K562 (cell line): Measurements from ENCODE around the gene OPRD1. TPM values are rescaled to one million over a fixed set of nuclear protein-coding genes. Genes with fewer than 3 reads are reported as not detected.
A peak's percentile ranks its signal among the peaks of the same experiment; 100 is the strongest.

Experiments used
- ATAC-seq: fragments of 200-7000 bp; cut with Tn5 transposase; 3 replicates; pipeline ENCODE4 v1.9.1; 2020; ENCODE audit warnings: moderate library complexity
- BruUV-seq: library from RNA; stranded (reverse); fragments of 400-500 nt; replicated peaks from 2 replicates; lab custom pipeline; 2021; lab: Mats Ljungman, UMichigan
- CTCF ChIA-PET: fragments of 300-600 bp; formaldehyde crosslinking; extraction: SDS; loops from one replicate; lab custom pipeline; 2021; ENCODE audit warnings: low intra/inter-chr PET ratio; lab: Yijun Ruan, JAX
- POLR2A ChIA-PET: fragments of 300-600, 350-650 bp; sonication (Branson Sonifier 250); formaldehyde crosslinking; extraction: SDS; loops from one replicate; lab custom pipeline; 2021; ENCODE audit warnings: antibody characterized with exemption, inconsistent platforms; lab: Yijun Ruan, JAX
- DNase-seq, 4 experiments: peaks; one replicate each; pipeline versions ENCODE4 v3.0.0 to v3.0.0-alpha.2; 2011 to 2018; ENCODE audit warnings: low spot score in 3 of 4, mixed read lengths in 3 of 4; ENCODE audit errors: extremely low read depth in 1 of 4
- FAIRE-seq: peaks from 2 replicates; lab custom pipeline; 2011; peaks lifted over from hg19 to GRCh38; lab: Jason Lieb, UNC
- H2AFZ ChIP-seq: 2 replicates; pipeline ENCODE4 v1.6.0; 2011; ENCODE audit warnings: low read depth, low read length, control low read depth, inconsistent platforms
- H3K27ac ChIP-seq: fragments of 200-600 bp; 3 replicates; pipeline ENCODE4 v1.8.0; 2011; ENCODE audit warnings: low read depth, mild to moderate bottlenecking, control low read depth, inconsistent platforms, low read length, moderate library complexity, mixed read lengths; ENCODE audit errors: extremely low read depth
- H3K27me3 ChIP-seq, 2 experiments: fragments of 300-600 bp in 1 of 2; 2 replicates in 1 of 2; 3 replicates in 1 of 2; pipeline versions ENCODE4 v1.6.0 to v1.8.0; 2011; ENCODE audit warnings: inconsistent platforms in 2 of 2, low read length in 2 of 2, mild to moderate bottlenecking in 1 of 2, mixed read lengths in 1 of 2, moderate library complexity in 1 of 2; ENCODE audit not compliant: control insufficient read depth in 2 of 2, insufficient read depth in 2 of 2
- H3K36me3 ChIP-seq: fragments of 300-600 bp; 3 replicates; pipeline ENCODE4 v1.8.0; 2011; ENCODE audit warnings: mild to moderate bottlenecking, low read length, inconsistent platforms; ENCODE audit not compliant: control insufficient read depth, insufficient read depth
- H3K4me1 ChIP-seq, 2 experiments: fragments of 200-600 bp in 1 of 2; replicated peaks in 1 of 2; 2 replicates in 1 of 2; 3 replicates in 1 of 2; pipeline versions ENCODE4 v1.5.1 to v1.8.0; 2011; ENCODE audit warnings: inconsistent platforms in 2 of 2, low read length in 2 of 2, mild to moderate bottlenecking in 1 of 2, mixed read lengths in 1 of 2, moderate library complexity in 1 of 2; ENCODE audit not compliant: control insufficient read depth in 2 of 2, insufficient read depth in 2 of 2
- H3K4me2 ChIP-seq: 2 replicates; pipeline ENCODE4 v1.6.1; 2011; ENCODE audit warnings: low read length, control low read depth, inconsistent platforms, mixed read lengths; ENCODE audit not compliant: insufficient read depth
- H3K4me3 ChIP-seq: fragments of 200-600 bp; sonication (generic), shearing (Covaris generic); 2 replicates; pipeline ENCODE4 v1.5.1; 2016; ENCODE audit warnings: control low read depth, inconsistent platforms
- H3K79me2 ChIP-seq: fragments of 200-600 bp; 3 replicates; pipeline ENCODE4 v1.8.0; 2011; ENCODE audit warnings: low read length, inconsistent platforms; ENCODE audit not compliant: control insufficient read depth, insufficient read depth
- H3K9ac ChIP-seq, 2 experiments: 2 replicates each; pipeline versions ENCODE4 v1.6.0 to v1.6.1; 2011; ENCODE audit warnings: low read depth in 2 of 2, low read length in 2 of 2, control low read depth in 1 of 2, inconsistent platforms in 1 of 2, mild to moderate bottlenecking in 1 of 2, mixed read lengths in 1 of 2; ENCODE audit not compliant: insufficient read depth in 1 of 2
- H3K9me1 ChIP-seq: one replicate; pipeline ENCODE4 v1.6.0; 2011; ENCODE audit warnings: inconsistent platforms, mild to moderate bottlenecking, low read length, moderate library complexity; ENCODE audit not compliant: control insufficient read depth, insufficient read depth
- H3K9me3 ChIP-seq: replicated peaks from 2 replicates; pipeline ENCODE4 v1.5.1; 2011; ENCODE audit warnings: low read depth, low read length, inconsistent platforms; ENCODE audit not compliant: control insufficient read depth, insufficient read depth
- H4K20me1 ChIP-seq: replicated peaks from 2 replicates; pipeline ENCODE4 v1.6.1; 2011; ENCODE audit warnings: low read length, inconsistent platforms, mixed read lengths; ENCODE audit not compliant: control insufficient read depth, insufficient read depth
- C11orf30 ChIP-seq: fragments of 450-650 bp; IDR thresholded peaks from 2 replicates; pipeline ENCODE4 v1.6.1; 2016; ENCODE audit warnings: low read depth, mild to moderate bottlenecking
- CHD4 ChIP-seq: fragments of 200-600 bp; sonication (generic); IDR thresholded peaks from 3 replicates; pipeline ENCODE4 v1.6.1; 2012; ENCODE audit warnings: low read depth, mild to moderate bottlenecking, mixed read lengths, low read length, inconsistent platforms; ENCODE audit not compliant: insufficient read depth, insufficient replicate concordance, poor library complexity, severe bottlenecking
- CREB5 ChIP-seq: fragments of 250-450 bp; sonication (Bioruptor Pico); IDR thresholded peaks from 2 replicates; pipeline ENCODE4 v1.5.0; 2020; ENCODE audit warnings: mild to moderate bottlenecking
- DMBX1 ChIP-seq: fragments of 250-450 bp; sonication (Bioruptor Pico); IDR thresholded peaks from 2 replicates; pipeline ENCODE4 v1.8.0; 2022; ENCODE audit warnings: inconsistent platforms, mild to moderate bottlenecking, moderate library complexity, borderline replicate concordance
- HIVEP1 ChIP-seq: fragments of 250-450 bp; sonication (Bioruptor Pico); IDR thresholded peaks from 2 replicates; pipeline ENCODE4 v1.4.0; 2020; ENCODE audit warnings: mild to moderate bottlenecking
- HNRNPL ChIP-seq: fragments of 200-400 bp; formaldehyde crosslinking; IDR thresholded peaks from 2 replicates; pipeline ENCODE4 v1.6.1; 2017; ENCODE audit warnings: low read depth, mild to moderate bottlenecking, low read length
- KLF10 ChIP-seq: fragments of 250-450 bp; sonication (Bioruptor Pico); IDR thresholded peaks from 2 replicates; pipeline ENCODE4 v1.6.1; 2021; ENCODE audit warnings: matching md5 sums
- PTTG1 ChIP-seq: fragments of 450-650 bp; IDR thresholded peaks from 2 replicates; pipeline ENCODE4 v1.6.1; 2016; ENCODE audit warnings: low read depth, mild to moderate bottlenecking, missing genetic modification characterization, missing compliant biosample characterization
- SMAD1 ChIP-seq: fragments of 150-350 bp; IDR thresholded peaks from 2 replicates; pipeline ENCODE4 v1.6.1; 2014; ENCODE audit warnings: low read length, low read depth; ENCODE audit not compliant: partially characterized antibody
- TAF7 ChIP-seq: fragments of 450-650 bp; IDR thresholded peaks from 2 replicates; pipeline ENCODE4 v1.6.1; 2016; ENCODE audit warnings: missing genetic modification characterization, missing compliant biosample characterization
- TRIM28 ChIP-seq: fragments of 450-650 bp; IDR thresholded peaks from 2 replicates; pipeline ENCODE4 v1.6.1; 2017
- ZBTB9 ChIP-seq: fragments of 450-650 bp; formaldehyde crosslinking; IDR thresholded peaks from 2 replicates; pipeline ENCODE4 v1.4.0; 2020; ENCODE audit warnings: mild to moderate bottlenecking, moderate library complexity
- ZFP1 ChIP-seq: fragments of 450-650 bp; formaldehyde crosslinking; IDR thresholded peaks from 2 replicates; pipeline ENCODE4 v1.4.0; 2020; ENCODE audit warnings: mild to moderate bottlenecking, mixed read lengths
- ZNF165 ChIP-seq: fragments of 250-450 bp; sonication (Bioruptor Pico); IDR thresholded peaks from 2 replicates; pipeline ENCODE4 v1.4.0; 2020; ENCODE audit warnings: borderline replicate concordance
- ZNF24 ChIP-seq: fragments of 450-650 bp; IDR thresholded peaks from 2 replicates; pipeline ENCODE4 v1.6.1; 2016
- ZNF316 ChIP-seq: fragments of 450-650 bp; IDR thresholded peaks from 2 replicates; pipeline ENCODE4 v1.6.1; 2016
- ZNF445 ChIP-seq: fragments of 250-450 bp; sonication (Bioruptor Pico); IDR thresholded peaks from 2 replicates; pipeline ENCODE4 v1.4.0; 2020; ENCODE audit warnings: low read depth, mild to moderate bottlenecking, moderate library complexity
- ZNF449 ChIP-seq: fragments of 250-450 bp; sonication (Bioruptor Pico); IDR thresholded peaks from 2 replicates; pipeline ENCODE4 v1.8.0; 2022; ENCODE audit warnings: moderate library complexity, mild to moderate bottlenecking, inconsistent platforms
- ZNF707 ChIP-seq: fragments of 250-450 bp; sonication (Bioruptor Pico); conservative IDR thresholded peaks from 2 replicates; pipeline ENCODE4 v1.8.0; 2022; ENCODE audit warnings: inconsistent platforms, mild to moderate bottlenecking, moderate library complexity
- ZNF717 ChIP-seq: fragments of 250-450 bp; sonication (Bioruptor Pico); IDR thresholded peaks from 2 replicates; pipeline ENCODE4 v1.5.0; 2021
- WGBS: fragments of 100-300 bp; shearing (Covaris generic); methylation state at CpG from one replicate; pipeline ENCODE4 v1.1.6; 2016; ENCODE audit warnings: low coverage, mixed read lengths; ENCODE audit not compliant: insufficient coverage; ENCODE audit errors: missing lambda C conversion rate; 5-methylcytosine and 5-hydroxymethylcytosine counted together
- in situ Hi-C: fragments of 300-500 bp; cut with MboI; formaldehyde crosslinking; loops from 4 replicates; pipeline ENCODE4 v1.15.0; 2018; ENCODE audit warnings: inconsistent platforms, mixed read lengths
- intact Hi-C: fragments of 100-400 bp; cut with micrococcal nuclease; formaldehyde crosslinking; loops from 2 replicates; pipeline ENCODE4 v1.14.2; 2022
- polyA plus RNA-seq, 8 experiments: library from polyadenylated mRNA; depleted of rRNA in 4 of 8; stranded (reverse) in 5 of 8; unstranded in 3 of 8; fragments of >200 nt; fragmentation: Nextera tagmentation in 2 of 8; fragmentation: Illumina TruSeq in 1 of 8; extraction: Ambion mirVana in 2 of 8; extraction: Trizol in 1 of 8; gene quantifications; 2 replicates each; pipeline versions ENCODE4 v1.2.1 to v1.2.3, GENCODE V29; 2011 to 2014; ENCODE audit warnings: inconsistent platforms in 1 of 8, missing spikeins in 1 of 8
- total RNA-seq, 7 experiments: library from RNA; depleted of rRNA in 6 of 7; stranded (reverse); fragments of >200 nt in 6 of 7; fragmentation: Illumina TruSeq in 2 of 7; extraction: Trizol in 2 of 7; gene quantifications; 2 replicates each; pipeline versions ENCODE4 v1.2.1 to v1.2.3, GENCODE V29; 2011 to 2021; ENCODE audit warnings: low replicate concordance in 1 of 7

The OPRD1 gene
- total and polyA plus RNA-seq, 9 of the 15 experiments (the other 6 are each of a cell fraction or from before 2014, with no cell fraction given) = under 0.01 to 0.03 (median under 0.01) TPM; not detected in 6

GRCh38 chr1:28885472-28885877, 73.5 kb downstream of the OPRD1 start:
- intact Hi-C loops = loop anchor here (2.0 kb wide), 1 partner anchor 29 kb away; the partner anchor contains the start of gene EPB41
- Histone ChIP-seq H3K4me2 (peak overlapping the region; percentile 28; the same call in 1 of the 2 replicates), H3K9me3 (no peaks in the 10 kb centered on the region), H4K20me1 (peaks cover 14% of the 10 kb centered on the region; the same call in 1 of the 2 replicates), H3K27ac (peak overlapping the region; percentile 87), H2AFZ (peak overlapping the region; percentile 92), H3K79me2 (peaks cover 47% of the 10 kb centered on the region), H3K9me1 (peaks cover 12% of the 10 kb centered on the region), H3K9ac (peak overlapping the region in 1 of 2 experiments; percentile 42; a peak in 1 of 4 replicates), H3K27me3 (no peaks in the 10 kb centered on the region), H3K36me3 (peaks cover 14% of the 10 kb centered on the region), H3K4me3 (no peak overlapping the region), H3K4me1 (peaks cover 62 to 81% of the 10 kb centered on the region in 2 experiments)
- ATAC-seq = no peak
- no TSS peak for BruUV-seq
- in situ Hi-C loops = no loop called here
- DNase-seq = peak in 1 of 4 experiments; percentile 38
- no peak for FAIRE-seq
- WGBS = 63% methylated on average over 7 of the region's 7 CpGs
- CTCF ChIA-PET = no interaction called here
- POLR2A ChIA-PET = interaction anchor here (0.5 to 4.6 kb wide), 22 partner anchors 8 to 1307 kb away, joined by 3 to 68 read pairs (median 4); partner anchors contain the start of genes EPB41, RNU11, SRSF4 and TAF12
- TF ChIP-seq KLF10 (CRISPR knock-in tag) = no peak
- TF ChIP-seq CREB5 (CRISPR knock-in tag) = no peak
- 0 out of 2 replicates have a peak, but pooled peaks have one; percentile 16 for TF ChIP-seq TAF7 (tag)
- TF ChIP-seq ZNF445 = 0 out of 2 replicates have a peak, but pooled peaks have one; percentile 30
- TF ChIP-seq ZNF707 = peak; percentile 39; the same call in 1 of the 2 replicates
- peak; percentile 0; the same call in 1 of the 2 replicates for TF ChIP-seq DMBX1 (CRISPR knock-in tag)
- TF ChIP-seq ZNF717 (CRISPR knock-in tag) = no peak
- TF ChIP-seq SMAD1 = no peak
- no peak for TF ChIP-seq C11orf30
- peak; percentile 68; the same call in 1 of the 2 replicates for TF ChIP-seq HIVEP1 (CRISPR knock-in tag)
- peak; percentile 80; the same call in 1 of the 2 replicates for TF ChIP-seq ZNF165 (CRISPR knock-in tag)
- TF ChIP-seq HNRNPL = no peak
- TF ChIP-seq ZNF24 = 0 out of 2 replicates have a peak, but pooled peaks have one; percentile 27
- peak; percentile 43; the same call in 1 of the 2 replicates for TF ChIP-seq TRIM28
- peak; percentile 76 for TF ChIP-seq ZNF316
- TF ChIP-seq CHD4 = peak; percentile 11
- TF ChIP-seq ZBTB9 (CRISPR knock-in tag) = peak; percentile 28; the same call in 1 of the 2 replicates
- 0 out of 2 replicates have a peak, but pooled peaks have one; percentile 49 for TF ChIP-seq ZFP1
- no peak for TF ChIP-seq PTTG1 (tag)
- TF ChIP-seq ZNF449 (CRISPR knock-in tag) = peak; percentile 51; the same call in 1 of the 2 replicates
